ENCODE measurements around the gene EGLN1. TPM values are rescaled to one million over a fixed set of nuclear protein-coding genes. Genes with fewer than 3 reads are reported as not detected.

EGLN1 gene
- total RNA-seq, 4 donors from 2014 or later = 53.2 to 76.7 (median 60.1) TPM

DNA sequence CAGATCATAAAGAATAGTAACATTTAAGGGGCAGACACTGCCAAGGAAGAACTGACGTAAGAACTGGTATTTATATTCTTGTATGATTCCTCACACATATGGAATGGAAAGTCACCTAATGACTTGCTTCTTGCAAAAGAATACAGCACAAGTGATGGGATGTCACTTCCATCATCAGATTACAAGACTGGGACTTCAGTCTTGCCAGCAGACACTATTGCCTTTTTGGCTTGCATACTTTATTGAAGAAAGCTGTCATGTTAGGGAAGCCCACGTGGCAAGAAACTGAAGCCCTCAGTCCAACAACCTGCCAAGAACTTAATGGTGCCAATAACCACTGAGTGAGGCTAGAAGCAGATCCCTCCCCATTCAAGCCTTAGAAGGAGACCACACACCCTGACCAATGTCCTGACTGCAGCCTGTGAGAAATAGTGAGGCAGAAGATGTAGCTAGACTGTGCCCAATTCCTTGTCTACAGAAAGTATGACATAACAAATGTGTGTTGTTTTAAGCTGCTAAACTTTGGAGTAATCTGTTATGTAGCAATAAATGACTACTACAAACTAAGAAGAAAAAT lies 12.0 kb downstream of the EGLN1 start:
- TF ChIP-seq POLR2A (IDR thresholded peaks at IDR 0.05) (no peak), EP300 (IDR thresholded peaks at IDR 0.05) (no peak)
- TF ChIP-seq, protein P1, sequence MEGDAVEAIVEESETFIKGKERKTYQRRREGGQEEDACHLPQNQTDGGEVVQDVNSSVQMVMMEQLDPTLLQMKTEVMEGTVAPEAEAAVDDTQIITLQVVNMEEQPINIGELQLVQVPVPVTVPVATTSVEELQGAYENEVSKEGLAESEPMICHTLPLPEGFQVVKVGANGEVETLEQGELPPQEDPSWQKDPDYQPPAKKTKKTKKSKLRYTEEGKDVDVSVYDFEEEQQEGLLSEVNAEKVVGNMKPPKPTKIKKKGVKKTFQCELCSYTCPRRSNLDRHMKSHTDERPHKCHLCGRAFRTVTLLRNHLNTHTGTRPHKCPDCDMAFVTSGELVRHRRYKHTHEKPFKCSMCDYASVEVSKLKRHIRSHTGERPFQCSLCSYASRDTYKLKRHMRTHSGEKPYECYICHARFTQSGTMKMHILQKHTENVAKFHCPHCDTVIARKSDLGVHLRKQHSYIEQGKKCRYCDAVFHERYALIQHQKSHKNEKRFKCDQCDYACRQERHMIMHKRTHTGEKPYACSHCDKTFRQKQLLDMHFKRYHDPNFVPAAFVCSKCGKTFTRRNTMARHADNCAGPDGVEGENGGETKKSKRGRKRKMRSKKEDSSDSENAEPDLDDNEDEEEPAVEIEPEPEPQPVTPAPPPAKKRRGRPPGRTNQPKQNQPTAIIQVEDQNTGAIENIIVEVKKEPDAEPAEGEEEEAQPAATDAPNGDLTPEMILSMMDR (IDR thresholded peaks at IDR 0.05) = no peak
- Histone ChIP-seq H3K27ac (no peak overlapping the region), H3K4me3 (no peak overlapping the region), H3K9me3 (no peaks in the 10 kb centered on the region), H3K4me1 (peaks cover 0 to 96% (median 24%) of the 10 kb centered on the region in 4 donors), H3K36me3 (no peaks in the 10 kb centered on the region), H3K27me3 (no peaks in the 10 kb centered on the region)
- no peak for DNase-seq (ENCODE audit: low spot score in 2 of 2)
- 59 to 61% methylated on average over 2 of the region's 2 CpGs for WGBS, 2 donors

DNA sequence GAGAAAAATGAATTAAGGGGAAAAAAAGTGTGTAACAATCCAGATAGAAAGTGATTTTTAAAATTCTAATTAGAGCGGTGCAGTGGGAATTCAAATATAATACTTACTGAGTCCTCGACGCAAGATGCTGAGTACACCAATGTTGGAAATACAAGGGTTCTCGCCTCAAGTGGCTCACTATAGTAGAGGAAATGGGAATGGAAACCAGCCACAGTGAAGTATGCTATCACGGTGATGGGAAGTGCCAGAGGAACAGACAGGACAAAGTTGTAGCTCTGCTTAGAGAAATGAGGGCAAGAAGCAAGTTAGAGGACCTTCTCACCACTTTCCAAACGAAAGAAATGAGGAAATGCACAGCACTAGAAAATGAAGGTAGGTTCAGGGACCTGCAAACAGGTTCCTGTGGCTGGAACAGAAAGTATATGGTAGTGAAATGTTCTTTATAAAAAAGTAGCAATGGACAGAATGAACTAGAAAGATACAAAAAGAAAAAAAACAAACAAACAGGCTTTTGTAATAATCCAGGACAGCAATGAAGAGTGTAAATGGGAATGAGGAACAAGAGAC lies 13.5 kb downstream of the EGLN1 start:
- DNase-seq (ENCODE audit: low spot score in 2 of 2) = no peak
- Histone ChIP-seq H3K9me3 (no peaks in the 10 kb centered on the region), H3K4me3 (no peak overlapping the region), H3K36me3 (no peaks in the 10 kb centered on the region), H3K27me3 (no peaks in the 10 kb centered on the region), H3K4me1 (peaks cover 0 to 84% (median 19%) of the 10 kb centered on the region in 4 donors), H3K27ac (peak overlapping the region in 3 of 4 donors; percentile 22 to 66 (median 42))
- WGBS, 2 donors = 51 to 62% methylated on average over 6 of the region's 6 CpGs
- TF ChIP-seq POLR2A (IDR thresholded peaks at IDR 0.05) (no peak), EP300 (IDR thresholded peaks at IDR 0.05) (no peak)
- TF ChIP-seq, protein P1 (IDR thresholded peaks at IDR 0.05) = no peak

GRCh38 chr1:231407547-231408396 lies 14.3 kb downstream of the EGLN1 start:
- no peaks in the 10 kb centered on the region for H3K27me3 ChIP-seq
- DNase-seq (ENCODE audit: low spot score in 2 of 2) = no peak
- TF ChIP-seq POLR2A (IDR thresholded peaks at IDR 0.05) = no peak
- TF ChIP-seq, protein P1 (IDR thresholded peaks at IDR 0.05) = no peak
- no peak for TF ChIP-seq EP300 (IDR thresholded peaks at IDR 0.05)
- peak overlapping the region in 3 of 4 donors; percentile 22 to 66 (median 42) for H3K27ac ChIP-seq
- peak overlapping the region in 1 of 4 donors; percentile 11 for H3K4me3 ChIP-seq
- H3K36me3 ChIP-seq = no peaks in the 10 kb centered on the region
- H3K9me3 ChIP-seq = no peaks in the 10 kb centered on the region
- peaks cover 0 to 76% (median 18%) of the 10 kb centered on the region in 4 donors for H3K4me1 ChIP-seq
- WGBS, 2 donors = 35 to 36% methylated on average over 6 of the region's 6 CpGs

- DNase-seq (ENCODE audit: low spot score in 2 of 2) = no peak
- no peak overlapping the region for H3K4me3 ChIP-seq
- H3K4me1 ChIP-seq = peaks cover 0 to 69% (median 18%) of the 10 kb centered on the region in 4 donors
- H3K27me3 ChIP-seq = no peaks in the 10 kb centered on the region
- TF ChIP-seq, protein P1 (IDR thresholded peaks at IDR 0.05) = no peak
- TF ChIP-seq POLR2A (IDR thresholded peaks at IDR 0.05) (no peak), EP300 (IDR thresholded peaks at IDR 0.05) (no peak)
- peak overlapping the region in 2 of 4 donors; percentile 22 to 66 for H3K27ac ChIP-seq
- no peaks in the 10 kb centered on the region for H3K9me3 ChIP-seq
- no peaks in the 10 kb centered on the region for H3K36me3 ChIP-seq
- WGBS, 2 donors = 42 to 45% methylated on average over 3 of the region's 3 CpGs
These were observed 15.0 kb downstream of the EGLN1 start for GRCh38 chr1:231407049-231407448.

DNA sequence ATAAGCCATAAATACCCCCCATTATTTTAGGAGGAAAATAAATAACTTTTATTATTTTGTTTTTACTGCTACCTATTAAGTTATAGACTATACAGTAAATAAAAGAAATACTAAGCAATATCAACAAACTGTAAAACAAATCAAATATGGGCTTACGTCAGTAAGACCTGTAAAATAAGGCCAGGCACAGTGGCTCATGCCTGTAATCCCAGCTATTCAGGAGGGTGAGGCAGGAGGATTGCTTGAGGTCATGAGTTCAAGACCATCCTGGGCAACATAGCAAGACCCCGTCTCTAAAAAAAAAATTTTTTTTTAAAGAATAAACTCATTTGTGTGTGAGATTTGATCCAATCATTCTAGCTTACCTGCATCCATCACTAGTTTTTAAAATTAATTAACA lies 17.8 kb downstream of the EGLN1 start:
- no peaks in the 10 kb centered on the region for H3K36me3 ChIP-seq
- H3K27ac ChIP-seq = no peak overlapping the region
- H3K4me1 ChIP-seq = peaks cover 0 to 66% (median 12%) of the 10 kb centered on the region in 4 donors
- 78 to 93% methylated on average over 2 of the region's 2 CpGs for WGBS, 2 donors
- TF ChIP-seq, protein P1 (IDR thresholded peaks at IDR 0.05) = no peak
- TF ChIP-seq POLR2A (IDR thresholded peaks at IDR 0.05) (no peak), EP300 (IDR thresholded peaks at IDR 0.05) (no peak)
- no peak overlapping the region for H3K4me3 ChIP-seq
- no peak for DNase-seq (ENCODE audit: low spot score in 2 of 2)
- H3K9me3 ChIP-seq = no peaks in the 10 kb centered on the region
- no peaks in the 10 kb centered on the region for H3K27me3 ChIP-seq

Measured in tibial nerve (tissue), 4 donors.